A549 (cell line): Measurements from ENCODE around the gene CGREF1. TPM values are rescaled to one million over a fixed set of nuclear protein-coding genes. Genes with fewer than 3 reads are reported as not detected.

ENCODE experiments used
- ATAC-seq, 2 experiments: fragments of 200-7000 bp in 1 of 2; fragments of >200 bp in 1 of 2; cut with Nextera tagmentation in 1 of 2; cut with Tn5 transposase in 1 of 2; 3 replicates each; pipeline versions ENCODE4 v1.8.0 to v1.9.1; 2018 to 2020; ENCODE audit warnings: mild to moderate bottlenecking in 1 of 2, moderate library complexity in 1 of 2
- CTCF ChIA-PET: fragments of 300-600 bp; sonication (Branson Sonifier 250); formaldehyde crosslinking; extraction: SDS; loops from one replicate; lab custom pipeline; 2021; ENCODE audit warnings: antibody characterized with exemption, inconsistent platforms; lab: Yijun Ruan, JAX
- POLR2A ChIA-PET: fragments of 350-600 bp; formaldehyde crosslinking; extraction: SDS; loops from one replicate; lab custom pipeline; 2021; ENCODE audit warnings: antibody characterized with exemption, inconsistent platforms; lab: Yijun Ruan, JAX
- DNase-seq, 2 experiments: peaks; one replicate each; pipeline versions ENCODE4 v3.0.0 to v3.0.0-alpha.2; 2011 to 2016; ENCODE audit warnings: low read depth in 1 of 2, low spot score in 1 of 2
- FAIRE-seq: peaks from 2 replicates; lab custom pipeline; 2011; peaks lifted over from hg19 to GRCh38; lab: Jason Lieb, UNC
- H3K27ac ChIP-seq, 2 experiments: fragments of >200 bp; sonication (Bioruptor Twin); formaldehyde crosslinking; 3 replicates each; pipeline ENCODE4 v1.5.1; 2016 to 2017
- H3K4me1 ChIP-seq: fragments of >200 bp; sonication (Bioruptor Twin); formaldehyde crosslinking; 3 replicates; pipeline ENCODE4 v1.6.1; 2016
- H3K4me2 ChIP-seq: fragments of >200 bp; sonication (Bioruptor Twin); formaldehyde crosslinking; 3 replicates; pipeline ENCODE4 v1.6.1; 2016
- H3K4me3 ChIP-seq: fragments of >200 bp; sonication (Bioruptor Twin); formaldehyde crosslinking; 3 replicates; pipeline ENCODE4 v1.5.1; 2016
- H3K9me3 ChIP-seq: fragments of >200 bp; sonication (Bioruptor Twin); formaldehyde crosslinking; 3 replicates; pipeline ENCODE4 v1.6.1; 2016
- CBX8 ChIP-seq: fragments of 200-600 bp; sonication (generic); IDR thresholded peaks from 2 replicates; pipeline ENCODE4 v1.6.1; 2016
- CHD2 ChIP-seq: fragments of 150-350 bp; IDR thresholded peaks from 2 replicates; pipeline ENCODE4 v1.6.1; 2014; ENCODE audit warnings: low read length; ENCODE audit not compliant: partially characterized antibody
- EHF ChIP-seq: fragments of 250-450 bp; sonication (Bioruptor Pico); IDR thresholded peaks from 2 replicates; pipeline ENCODE4 v1.5.0; 2020; ENCODE audit warnings: mild to moderate bottlenecking
- ESRRA ChIP-seq: fragments of 150-350 bp; IDR thresholded peaks from 2 replicates; pipeline ENCODE4 v1.6.1; 2014; ENCODE audit warnings: mild to moderate bottlenecking, low read length, borderline replicate concordance
- FOXS1 ChIP-seq: fragments of 250-450 bp; sonication (Bioruptor Pico); IDR thresholded peaks from 2 replicates; pipeline ENCODE4 v1.5.0; 2020; ENCODE audit warnings: mild to moderate bottlenecking, moderate library complexity
- KDM1A ChIP-seq: fragments of 200-600 bp; sonication (generic); IDR thresholded peaks from 2 replicates; pipeline ENCODE4 v1.6.1; 2016; ENCODE audit warnings: low read depth, mild to moderate bottlenecking
- NPAS2 ChIP-seq: fragments of 250-450 bp; sonication (Bioruptor Pico); IDR thresholded peaks from 2 replicates; pipeline ENCODE4 v1.8.0; 2022; ENCODE audit warnings: mild to moderate bottlenecking, moderate library complexity, borderline replicate concordance
- PHF8 ChIP-seq: fragments of 200-600 bp; sonication (generic); IDR thresholded peaks from 2 replicates; pipeline ENCODE4 v1.6.1; 2016; ENCODE audit warnings: low read depth, mild to moderate bottlenecking, antibody characterized with exemption, moderate library complexity, borderline replicate concordance
- POLR2A ChIP-seq: IDR thresholded peaks from 2 replicates; pipeline ENCODE4 v1.6.1; 2012; ENCODE audit warnings: mild to moderate bottlenecking, low read length
- ZC3H11A ChIP-seq: fragments of 450-650 bp; IDR thresholded peaks from 2 replicates; pipeline ENCODE4 v1.6.1; 2014; ENCODE audit warnings: antibody characterized with exemption, mild to moderate bottlenecking
- WGBS: methylation state at CpG from one replicate; pipeline ENCODE4 v1.1.6; 2017; ENCODE audit errors: missing lambda C conversion rate; 5-methylcytosine and 5-hydroxymethylcytosine counted together
- polyA plus RNA-seq, 4 experiments: library from polyadenylated mRNA; depleted of rRNA in 3 of 4; stranded (reverse); fragments of >200 nt; fragmentation: RNase III in 1 of 4; extraction: RNeasy Plus Mini Kit Qiagen cat#74134 plus additional on column Dnase treatment in 1 of 4; gene quantifications; 2 replicates in 3 of 4; 3 replicates in 1 of 4; pipeline ENCODE4 v1.2.3, GENCODE V29; 2011 to 2017
- TF ChIP-seq, protein P1 (sequence below): fragments of 200-600 bp; sonication (generic); IDR thresholded peaks from 2 replicates; pipeline ENCODE4 v1.6.1; 2016; ENCODE audit warnings: antibody characterized with exemption, mild to moderate bottlenecking, moderate library complexity
- TF ChIP-seq, protein P2 (sequence below): fragments of 450-650 bp; IDR thresholded peaks from 2 replicates; pipeline ENCODE4 v1.6.1; 2014; ENCODE audit warnings: antibody characterized with exemption
- TF ChIP-seq, protein P3 (sequence below): fragments of >200 bp; sonication (Bioruptor Twin); formaldehyde crosslinking; IDR thresholded peaks from 3 replicates; pipeline ENCODE4 v1.5.1; 2016
- TF ChIP-seq, protein P4 (sequence below): fragments of 250-450 bp; sonication (Bioruptor Pico); IDR thresholded peaks from 2 replicates; pipeline ENCODE4 v1.5.0; 2020; ENCODE audit warnings: low read depth, mild to moderate bottlenecking, moderate library complexity

Gene CGREF1
- polyA plus RNA-seq, 2 of the 4 experiments (the other 2 are of a cell fraction): 5.1 to 5.8 TPM

- TF ChIP-seq, protein P1, sequence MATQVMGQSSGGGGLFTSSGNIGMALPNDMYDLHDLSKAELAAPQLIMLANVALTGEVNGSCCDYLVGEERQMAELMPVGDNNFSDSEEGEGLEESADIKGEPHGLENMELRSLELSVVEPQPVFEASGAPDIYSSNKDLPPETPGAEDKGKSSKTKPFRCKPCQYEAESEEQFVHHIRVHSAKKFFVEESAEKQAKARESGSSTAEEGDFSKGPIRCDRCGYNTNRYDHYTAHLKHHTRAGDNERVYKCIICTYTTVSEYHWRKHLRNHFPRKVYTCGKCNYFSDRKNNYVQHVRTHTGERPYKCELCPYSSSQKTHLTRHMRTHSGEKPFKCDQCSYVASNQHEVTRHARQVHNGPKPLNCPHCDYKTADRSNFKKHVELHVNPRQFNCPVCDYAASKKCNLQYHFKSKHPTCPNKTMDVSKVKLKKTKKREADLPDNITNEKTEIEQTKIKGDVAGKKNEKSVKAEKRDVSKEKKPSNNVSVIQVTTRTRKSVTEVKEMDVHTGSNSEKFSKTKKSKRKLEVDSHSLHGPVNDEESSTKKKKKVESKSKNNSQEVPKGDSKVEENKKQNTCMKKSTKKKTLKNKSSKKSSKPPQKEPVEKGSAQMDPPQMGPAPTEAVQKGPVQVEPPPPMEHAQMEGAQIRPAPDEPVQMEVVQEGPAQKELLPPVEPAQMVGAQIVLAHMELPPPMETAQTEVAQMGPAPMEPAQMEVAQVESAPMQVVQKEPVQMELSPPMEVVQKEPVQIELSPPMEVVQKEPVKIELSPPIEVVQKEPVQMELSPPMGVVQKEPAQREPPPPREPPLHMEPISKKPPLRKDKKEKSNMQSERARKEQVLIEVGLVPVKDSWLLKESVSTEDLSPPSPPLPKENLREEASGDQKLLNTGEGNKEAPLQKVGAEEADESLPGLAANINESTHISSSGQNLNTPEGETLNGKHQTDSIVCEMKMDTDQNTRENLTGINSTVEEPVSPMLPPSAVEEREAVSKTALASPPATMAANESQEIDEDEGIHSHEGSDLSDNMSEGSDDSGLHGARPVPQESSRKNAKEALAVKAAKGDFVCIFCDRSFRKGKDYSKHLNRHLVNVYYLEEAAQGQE: no peak
- no peak for TF ChIP-seq CBX8
Observed at GRCh38 chr2:27160191-27160590, 41.3 kb upstream of the CGREF1 start (continued).

DNA sequence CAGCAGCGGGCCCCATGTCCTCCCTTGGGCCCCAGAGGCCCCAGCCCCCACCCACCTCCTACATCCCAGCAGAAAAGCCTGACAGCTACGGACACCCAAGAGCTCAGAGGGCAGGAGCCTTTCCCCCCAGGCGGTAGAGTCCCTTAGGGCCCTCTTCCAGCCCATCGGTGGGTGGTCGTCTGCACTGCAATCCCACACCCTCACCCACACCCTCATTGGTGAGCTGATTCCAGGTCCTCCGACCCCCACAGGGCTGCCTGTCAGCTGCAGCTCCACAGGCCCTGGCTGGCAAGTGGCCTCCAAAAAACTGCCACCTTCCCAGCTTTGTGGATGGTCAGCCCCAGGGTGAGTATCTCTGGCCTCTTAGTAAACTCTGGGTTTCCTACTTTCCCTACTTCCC lies 40.3 kb upstream of the CGREF1 start:
- WGBS: 66% methylated on average over 3 of the region's 6 CpGs
- H3K4me1 ChIP-seq: no peaks in the 10 kb centered on the region
- H3K9me3 ChIP-seq: no peaks in the 10 kb centered on the region
- TF ChIP-seq, protein P2, sequence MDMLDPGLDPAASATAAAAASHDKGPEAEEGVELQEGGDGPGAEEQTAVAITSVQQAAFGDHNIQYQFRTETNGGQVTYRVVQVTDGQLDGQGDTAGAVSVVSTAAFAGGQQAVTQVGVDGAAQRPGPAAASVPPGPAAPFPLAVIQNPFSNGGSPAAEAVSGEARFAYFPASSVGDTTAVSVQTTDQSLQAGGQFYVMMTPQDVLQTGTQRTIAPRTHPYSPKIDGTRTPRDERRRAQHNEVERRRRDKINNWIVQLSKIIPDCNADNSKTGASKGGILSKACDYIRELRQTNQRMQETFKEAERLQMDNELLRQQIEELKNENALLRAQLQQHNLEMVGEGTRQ: no peak
- TF ChIP-seq ESRRA (no peak), CHD2 (no peak), EHF (CRISPR knock-in tag) (no peak), POLR2A (no peak), ZC3H11A (no peak), CBX8 (no peak), FOXS1 (no peak), NPAS2 (CRISPR knock-in tag) (no peak)
- TF ChIP-seq, protein P3, sequence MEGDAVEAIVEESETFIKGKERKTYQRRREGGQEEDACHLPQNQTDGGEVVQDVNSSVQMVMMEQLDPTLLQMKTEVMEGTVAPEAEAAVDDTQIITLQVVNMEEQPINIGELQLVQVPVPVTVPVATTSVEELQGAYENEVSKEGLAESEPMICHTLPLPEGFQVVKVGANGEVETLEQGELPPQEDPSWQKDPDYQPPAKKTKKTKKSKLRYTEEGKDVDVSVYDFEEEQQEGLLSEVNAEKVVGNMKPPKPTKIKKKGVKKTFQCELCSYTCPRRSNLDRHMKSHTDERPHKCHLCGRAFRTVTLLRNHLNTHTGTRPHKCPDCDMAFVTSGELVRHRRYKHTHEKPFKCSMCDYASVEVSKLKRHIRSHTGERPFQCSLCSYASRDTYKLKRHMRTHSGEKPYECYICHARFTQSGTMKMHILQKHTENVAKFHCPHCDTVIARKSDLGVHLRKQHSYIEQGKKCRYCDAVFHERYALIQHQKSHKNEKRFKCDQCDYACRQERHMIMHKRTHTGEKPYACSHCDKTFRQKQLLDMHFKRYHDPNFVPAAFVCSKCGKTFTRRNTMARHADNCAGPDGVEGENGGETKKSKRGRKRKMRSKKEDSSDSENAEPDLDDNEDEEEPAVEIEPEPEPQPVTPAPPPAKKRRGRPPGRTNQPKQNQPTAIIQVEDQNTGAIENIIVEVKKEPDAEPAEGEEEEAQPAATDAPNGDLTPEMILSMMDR: no peak
- TF ChIP-seq, protein P4, sequence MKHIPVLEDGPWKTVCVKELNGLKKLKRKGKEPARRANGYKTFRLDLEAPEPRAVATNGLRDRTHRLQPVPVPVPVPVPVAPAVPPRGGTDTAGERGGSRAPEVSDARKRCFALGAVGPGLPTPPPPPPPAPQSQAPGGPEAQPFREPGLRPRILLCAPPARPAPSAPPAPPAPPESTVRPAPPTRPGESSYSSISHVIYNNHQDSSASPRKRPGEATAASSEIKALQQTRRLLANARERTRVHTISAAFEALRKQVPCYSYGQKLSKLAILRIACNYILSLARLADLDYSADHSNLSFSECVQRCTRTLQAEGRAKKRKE (CRISPR knock-in tag): no peak
- TF ChIP-seq, all 56 proteins: peak for 0
- ATAC-seq (no peak; a peak in 2 of 6 replicates), FAIRE-seq (no peak), DNase-seq (no peak)
- no peak overlapping the region for H3K4me2 ChIP-seq
- no peak overlapping the region for H3K4me3 ChIP-seq
- H3K27ac ChIP-seq: no peak overlapping the region
- CTCF ChIA-PET: interaction anchor here (0.6 to 4.0 kb wide), 6 partner anchors 11 to 213 kb away, joined by 3 to 36 read pairs (median 8); no protein-coding TSS in a partner anchor
- POLR2A ChIA-PET: no interaction called here

DNA sequence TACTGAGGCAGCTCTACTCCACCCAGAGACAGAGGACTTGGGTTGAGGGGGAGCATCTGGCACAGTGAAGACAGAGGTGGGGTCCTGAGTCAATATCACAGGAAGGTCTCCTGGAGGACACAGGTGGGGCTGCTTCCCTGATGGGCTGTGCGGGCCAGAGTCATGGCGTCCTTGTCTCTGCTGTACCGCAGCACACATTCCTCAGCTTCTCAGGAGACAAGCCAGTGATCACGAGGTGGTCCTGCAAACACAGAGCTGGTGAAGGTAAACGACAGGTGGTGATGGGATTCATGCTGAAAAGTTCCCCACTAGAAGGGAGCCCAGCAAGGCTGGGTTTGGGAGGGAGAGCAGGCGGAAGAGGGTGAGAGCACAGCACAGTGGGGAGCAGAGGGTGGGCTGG lies 39.5 kb upstream of the CGREF1 start:
- H3K27ac ChIP-seq: no peak overlapping the region
- 67% methylated on average over 6 of the region's 6 CpGs for WGBS
- no peaks in the 10 kb centered on the region for H3K4me1 ChIP-seq
- no peaks in the 10 kb centered on the region for H3K9me3 ChIP-seq
- DNase-seq: no peak
- FAIRE-seq: no peak
- ChIA-PET POLR2A (no interaction called here), CTCF (interaction anchor here (0.7 to 4.0 kb wide), 8 partner anchors 9 to 312 kb away, joined by 3 to 36 read pairs (median 4); partner anchors contain the start of genes PREB and TCF23)
- no peak overlapping the region for H3K4me2 ChIP-seq
- TF ChIP-seq POLR2A (0 out of 2 replicates have a peak, but pooled peaks have one; percentile 3), KDM1A (no peak)
- no peak for ATAC-seq
- no peak overlapping the region for H3K4me3 ChIP-seq

- Histone ChIP-seq H3K4me2 (no peak overlapping the region), H3K27ac (no peak overlapping the region), H3K9me3 (no peaks in the 10 kb centered on the region), H3K4me1 (0 out of 3 replicates have a peak, but pooled peaks cover 8% of the 10 kb centered on the region)
- ATAC-seq (no peak), FAIRE-seq (no peak), DNase-seq (no peak)
- 64% methylated on average over 9 of the region's 9 CpGs for WGBS
- ChIA-PET CTCF (interaction anchor here (1.2 to 5.1 kb wide), 6 partner anchors 14 to 148 kb away, joined by 3 to 36 read pairs (median 5); no protein-coding TSS in a partner anchor), POLR2A (no interaction called here)
- TF ChIP-seq PHF8: no peak
- TF ChIP-seq, all 56 proteins: peak for 0
- no peak overlapping the region for H3K4me3 ChIP-seq
Observed at GRCh38 chr2:27155069-27155520, 36.2 kb upstream of the CGREF1 start.
